Adipocyte (in vitro differentiated cells): ENCODE results near the gene SFMBT1.

ENCODE experiments used
- DNase-seq: peaks from one replicate; pipeline ENCODE4 v3.0.0-alpha.2; 2015; ENCODE audit warnings: low read depth
- H3K27me3 ChIP-seq: replicated peaks from 2 replicates; pipeline ENCODE4 v1.7.0; 2013; ENCODE audit warnings: mild to moderate bottlenecking, low read length, moderate library complexity; ENCODE audit not compliant: control insufficient read depth, insufficient read depth
- H3K36me3 ChIP-seq: 2 replicates; pipeline ENCODE4 v1.7.0; 2013; ENCODE audit warnings: low read length, mild to moderate bottlenecking, moderate library complexity; ENCODE audit not compliant: control insufficient read depth, insufficient read depth, severe bottlenecking
- H3K4me1 ChIP-seq: 2 replicates; pipeline ENCODE4 v1.7.0; 2013; ENCODE audit warnings: mild to moderate bottlenecking, low read length, moderate library complexity; ENCODE audit not compliant: control insufficient read depth, insufficient read depth
- H3K4me3 ChIP-seq: 2 replicates; pipeline ENCODE4 v1.7.0; 2013; ENCODE audit warnings: mild to moderate bottlenecking, low read length, moderate library complexity
- H3K9ac ChIP-seq: 2 replicates; pipeline ENCODE4 v1.7.0; 2013; ENCODE audit warnings: mild to moderate bottlenecking, low read length, moderate library complexity
- H3K9me3 ChIP-seq: 2 replicates; pipeline ENCODE4 v1.7.0; 2013; ENCODE audit warnings: mild to moderate bottlenecking, low read length, moderate library complexity; ENCODE audit not compliant: control insufficient read depth

Gene SFMBT1

DNA sequence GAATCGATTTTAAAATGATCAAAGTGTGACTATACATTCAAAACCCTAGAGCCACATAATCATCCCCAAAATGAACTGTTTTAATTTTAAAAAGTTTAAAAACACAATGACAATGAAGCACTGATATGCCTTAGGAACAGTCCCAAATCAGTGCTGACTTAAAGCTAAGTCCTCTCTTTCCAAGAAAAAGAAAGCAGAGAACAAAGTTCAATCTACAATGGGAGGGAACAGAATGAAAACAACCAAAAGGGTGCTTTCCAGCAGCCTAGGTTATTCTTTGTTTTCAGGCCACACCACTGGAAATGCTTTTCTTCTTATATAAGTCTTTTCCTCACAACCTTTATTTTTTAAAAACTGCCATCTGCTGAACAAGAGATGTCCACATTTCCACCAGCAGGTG is 141.3 kb downstream of the SFMBT1 start:
- Histone ChIP-seq H3K27me3 (no peaks in the 10 kb centered on the region), H3K9ac (no peak overlapping the region), H3K4me1 (no peaks in the 10 kb centered on the region), H3K9me3 (no peaks in the 10 kb centered on the region), H3K4me3 (no peak overlapping the region), H3K36me3 (no peaks in the 10 kb centered on the region)
- DNase-seq, result no peak

DNA sequence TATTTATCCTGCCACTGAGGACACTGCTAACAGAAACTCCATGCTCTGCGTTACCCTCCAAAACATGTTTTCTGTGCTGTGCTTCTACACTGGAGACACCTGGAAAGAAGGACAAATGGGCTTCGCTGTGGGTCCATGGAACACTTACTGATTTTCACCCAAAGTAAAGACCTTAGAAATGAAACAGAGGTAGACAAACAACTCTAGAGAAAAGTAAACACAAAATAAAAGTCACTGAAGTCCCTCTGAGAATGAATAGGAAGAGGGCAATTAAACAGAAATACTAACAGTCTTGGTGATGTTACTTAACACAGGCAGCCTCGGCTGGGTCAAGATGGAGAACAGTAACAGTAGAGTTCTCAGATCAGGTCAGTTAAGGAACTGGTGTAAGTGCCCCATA is 141.9 kb downstream of the SFMBT1 start:
- no peaks in the 10 kb centered on the region for H3K36me3 ChIP-seq
- H3K4me3 ChIP-seq, result no peak overlapping the region
- no peaks in the 10 kb centered on the region for H3K9me3 ChIP-seq

DNA sequence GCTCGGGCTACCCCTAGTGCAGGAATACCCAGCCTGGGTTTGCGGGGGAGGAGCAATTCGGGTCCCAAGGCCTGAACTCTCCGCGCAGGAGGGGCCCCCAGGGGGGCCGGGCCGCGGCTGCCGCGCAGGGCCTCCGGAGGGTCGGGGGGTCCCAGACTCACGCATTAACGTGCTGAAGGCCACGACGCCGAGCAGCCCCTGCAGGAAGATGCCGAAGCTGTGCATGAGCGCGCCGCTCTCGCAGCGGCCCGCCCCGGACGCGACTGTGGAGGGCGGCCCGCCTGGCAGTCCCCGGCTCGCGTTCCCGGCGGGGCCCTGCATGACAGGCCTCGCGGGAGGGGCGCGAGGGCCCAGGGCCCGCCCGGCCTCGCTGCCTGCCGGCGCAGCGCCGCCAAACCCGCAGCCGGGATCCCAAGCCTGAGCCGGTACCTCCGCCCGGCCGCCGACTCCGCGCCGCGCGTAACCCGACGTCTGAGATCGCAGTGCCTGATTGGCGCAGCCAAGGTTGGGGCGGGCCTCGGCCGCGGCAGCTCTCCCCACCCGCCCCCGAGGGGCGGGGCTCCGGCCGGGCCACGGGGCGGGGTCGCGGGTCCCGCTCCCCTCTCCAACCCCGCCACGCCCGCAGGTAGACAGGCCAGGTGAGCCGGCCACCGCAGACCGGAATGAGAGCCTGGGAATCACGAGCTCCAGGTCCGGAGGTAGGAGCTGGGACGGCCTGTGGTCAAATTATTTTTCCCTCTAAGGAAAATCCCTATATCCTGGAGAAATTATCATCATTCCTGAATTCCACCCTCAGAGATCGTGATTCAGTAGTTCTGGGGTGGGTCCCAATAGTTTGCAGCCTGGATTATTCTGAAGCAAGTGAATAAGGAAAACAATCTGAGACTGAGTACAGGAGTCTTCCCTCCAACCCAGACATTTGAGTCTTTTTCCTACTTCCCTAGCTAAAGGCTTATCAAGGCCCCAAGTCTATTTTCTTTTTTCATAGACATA is 148.4 kb downstream of the SFMBT1 start, which contains the start of gene STIMATE:
Gene STIMATE (minus strand): TSS at position 419 of the 993 bp plus-strand sequence. CDS start 98 bp downstream, at position 321.
- Histone ChIP-seq H3K36me3 (no peaks in the 10 kb centered on the region), H3K9ac (peak within 1 kb of the TSS; percentile 89), H3K9me3 (no peaks in the 10 kb centered on the region), H3K4me3 (peak within 1 kb of the TSS; percentile 90), H3K4me1 (peaks cover 32% of the 10 kb centered on the region), H3K27me3 (no peaks in the 10 kb centered on the region)
- DNase-seq, result peak; percentile 95

More for the DNA sequence above, 141.9 kb downstream of the SFMBT1 start:
- H3K4me1 ChIP-seq, result no peaks in the 10 kb centered on the region
- no peak for DNase-seq
- H3K9ac ChIP-seq, result no peak overlapping the region
- no peaks in the 10 kb centered on the region for H3K27me3 ChIP-seq

DNA sequence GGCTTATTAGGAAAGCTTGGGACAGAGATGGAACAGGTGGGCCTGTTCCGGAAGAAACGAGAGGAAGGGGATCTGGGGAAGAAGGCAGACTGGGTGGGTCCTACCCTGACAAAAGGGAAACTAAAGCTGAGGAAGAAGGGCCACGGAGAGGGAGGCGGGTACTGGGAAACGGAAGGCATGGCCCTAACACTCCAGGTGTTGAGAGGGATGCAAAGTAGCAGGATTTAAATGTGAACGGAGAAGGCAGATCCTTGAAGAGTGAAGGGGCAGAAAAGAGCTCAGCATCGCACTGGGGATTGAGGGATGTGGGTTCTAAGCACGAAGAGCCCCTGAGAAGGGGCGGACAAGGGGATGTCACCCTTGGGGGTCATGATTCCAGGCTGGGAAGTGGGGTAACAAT is 149.3 kb downstream of the SFMBT1 start:
- no peaks in the 10 kb centered on the region for H3K27me3 ChIP-seq

DNA sequence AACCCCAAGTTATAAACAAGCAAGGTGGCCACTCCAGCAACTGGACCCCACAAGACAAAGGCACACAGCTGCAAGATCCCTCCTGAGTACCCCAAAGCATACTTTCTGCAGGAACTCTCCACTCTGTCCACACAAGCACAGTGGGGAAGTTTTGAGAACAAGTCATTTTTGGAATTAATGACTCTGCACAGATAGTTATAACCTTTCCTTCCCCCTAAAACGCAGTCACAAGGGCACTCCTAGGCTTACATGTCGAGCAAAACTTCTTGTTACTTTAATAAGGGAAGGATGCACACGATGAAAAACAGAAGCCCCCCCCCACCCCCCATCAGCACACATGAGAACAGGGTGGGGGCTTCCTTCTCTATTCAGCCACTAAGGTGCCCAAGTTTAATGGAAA is 149.7 kb downstream of the SFMBT1 start:
- Histone ChIP-seq H3K9me3 (no peaks in the 10 kb centered on the region), H3K36me3 (no peaks in the 10 kb centered on the region), H3K27me3 (no peaks in the 10 kb centered on the region), H3K9ac (no peak overlapping the region), H3K4me1 (peaks cover 44% of the 10 kb centered on the region), H3K4me3 (peak overlapping the region; percentile 90)
- DNase-seq, result no peak

More for the DNA sequence above, 149.3 kb downstream of the SFMBT1 start:
- peak; percentile 30 for DNase-seq
- Histone ChIP-seq H3K36me3 (no peaks in the 10 kb centered on the region), H3K4me3 (peak overlapping the region; percentile 90), H3K9ac (peak overlapping the region; percentile 89), H3K9me3 (no peaks in the 10 kb centered on the region), H3K4me1 (peaks cover 40% of the 10 kb centered on the region)

DNA sequence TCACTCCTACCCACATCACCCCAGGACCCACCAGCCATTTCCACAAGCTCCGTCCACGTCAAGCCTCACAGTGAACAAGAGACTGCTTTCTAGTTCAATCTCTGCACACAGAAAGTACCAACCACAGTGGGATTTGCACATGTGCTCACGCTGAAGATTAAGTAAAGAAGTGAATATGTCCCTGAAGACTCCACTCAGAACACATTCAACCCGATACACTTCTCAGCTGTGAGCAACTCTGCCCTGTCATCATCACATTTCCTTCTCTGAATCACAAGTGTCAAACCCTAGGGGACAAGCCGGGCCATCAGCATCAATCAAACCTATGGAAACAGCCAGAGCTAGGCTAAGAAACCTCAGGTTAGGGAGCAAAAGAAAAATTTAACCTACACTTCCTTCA is 150.5 kb downstream of the SFMBT1 start:
- H3K9ac ChIP-seq, result no peak overlapping the region
- H3K4me3 ChIP-seq, result no peak overlapping the region
- no peaks in the 10 kb centered on the region for H3K36me3 ChIP-seq
- H3K27me3 ChIP-seq, result no peaks in the 10 kb centered on the region
- peaks cover 51% of the 10 kb centered on the region for H3K4me1 ChIP-seq
- no peak for DNase-seq
- no peaks in the 10 kb centered on the region for H3K9me3 ChIP-seq

DNA sequence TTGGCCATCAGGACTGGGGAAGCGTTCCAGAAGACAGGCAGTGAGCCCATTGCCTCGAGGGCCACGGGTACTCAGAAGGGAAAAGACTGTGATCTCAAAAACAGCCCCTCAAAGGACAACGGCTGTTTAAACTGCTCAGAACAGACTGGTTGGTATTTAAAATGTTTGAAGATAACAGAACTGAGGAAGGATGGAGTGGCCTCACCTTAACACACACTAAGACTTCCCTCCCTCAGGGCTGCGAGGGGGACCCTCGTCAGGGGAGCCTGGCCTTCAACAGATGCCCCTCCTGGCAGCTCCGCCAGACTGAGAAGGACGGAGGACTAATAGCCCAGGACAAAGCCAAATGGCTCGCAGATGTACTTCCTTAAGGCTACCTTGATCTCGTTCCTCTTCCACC is 151.1 kb downstream of the SFMBT1 start:
- Histone ChIP-seq H3K4me1 (peaks cover 51% of the 10 kb centered on the region), H3K27me3 (no peaks in the 10 kb centered on the region), H3K4me3 (no peak overlapping the region), H3K9ac (no peak overlapping the region), H3K9me3 (no peaks in the 10 kb centered on the region), H3K36me3 (no peaks in the 10 kb centered on the region)
- DNase-seq, result no peak

DNA sequence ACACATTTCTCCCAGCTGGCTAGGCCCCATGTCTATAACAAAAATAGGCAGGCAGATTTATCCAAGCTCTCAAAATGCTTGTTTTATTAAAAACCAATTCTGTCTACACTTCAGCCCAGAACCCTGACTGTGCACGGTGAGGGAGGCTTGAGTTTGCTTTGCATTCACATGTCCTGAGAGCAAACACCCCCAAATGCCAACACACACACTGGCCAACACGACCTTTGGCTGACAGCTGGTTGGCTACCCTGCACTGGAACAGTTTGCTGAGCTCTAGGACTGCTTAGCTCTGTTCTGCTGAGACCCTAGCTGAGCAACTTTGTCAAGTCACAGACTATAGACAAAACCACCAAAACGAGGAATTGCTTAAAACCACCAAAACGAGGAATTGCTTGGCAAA is 152.2 kb downstream of the SFMBT1 start:
- H3K4me1 ChIP-seq, result peaks cover 51% of the 10 kb centered on the region
- no peaks in the 10 kb centered on the region for H3K36me3 ChIP-seq
- H3K4me3 ChIP-seq, result no peak overlapping the region
- H3K27me3 ChIP-seq, result no peaks in the 10 kb centered on the region
- no peaks in the 10 kb centered on the region for H3K9me3 ChIP-seq
- no peak for DNase-seq
- peak overlapping the region; percentile 34 for H3K9ac ChIP-seq

DNA sequence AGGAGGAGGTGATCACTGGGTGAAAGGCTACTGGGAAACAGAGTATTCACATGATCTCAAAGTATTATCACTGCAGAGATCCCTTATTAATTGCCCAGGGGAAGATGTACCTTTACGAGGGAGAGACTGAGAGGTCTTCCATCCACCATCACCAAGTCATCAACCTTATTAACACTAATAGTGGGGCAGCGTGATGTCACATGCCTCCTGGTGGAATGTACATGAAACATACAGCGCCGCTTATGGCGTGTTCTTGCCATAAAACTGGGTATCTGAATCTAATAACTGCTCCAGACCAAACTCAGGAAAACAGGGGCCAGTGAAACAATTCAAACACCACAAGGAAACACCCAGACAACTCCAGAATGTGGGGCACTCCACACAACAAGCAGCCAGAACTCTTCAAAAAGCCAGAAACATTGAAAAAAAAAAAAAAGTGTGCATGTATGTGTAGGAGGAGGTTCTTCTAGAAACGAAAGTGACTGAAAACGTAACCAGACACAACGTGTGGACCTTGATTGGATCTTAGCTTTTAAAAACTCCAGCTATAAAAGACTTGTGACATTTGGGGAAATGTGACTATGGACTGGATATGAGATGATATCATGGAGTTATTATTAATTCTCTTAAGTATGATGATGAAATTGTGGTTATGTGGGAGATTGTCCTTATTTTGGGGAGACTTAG is 153.1 kb downstream of the SFMBT1 start:
- H3K4me3 ChIP-seq, result peak overlapping the region; percentile 58
- H3K27me3 ChIP-seq, result no peaks in the 10 kb centered on the region
- H3K9ac ChIP-seq, result peak overlapping the region; percentile 46
- peaks cover 51% of the 10 kb centered on the region for H3K4me1 ChIP-seq
- H3K9me3 ChIP-seq, result no peaks in the 10 kb centered on the region
- no peaks in the 10 kb centered on the region for H3K36me3 ChIP-seq
- DNase-seq, result no peak

DNA sequence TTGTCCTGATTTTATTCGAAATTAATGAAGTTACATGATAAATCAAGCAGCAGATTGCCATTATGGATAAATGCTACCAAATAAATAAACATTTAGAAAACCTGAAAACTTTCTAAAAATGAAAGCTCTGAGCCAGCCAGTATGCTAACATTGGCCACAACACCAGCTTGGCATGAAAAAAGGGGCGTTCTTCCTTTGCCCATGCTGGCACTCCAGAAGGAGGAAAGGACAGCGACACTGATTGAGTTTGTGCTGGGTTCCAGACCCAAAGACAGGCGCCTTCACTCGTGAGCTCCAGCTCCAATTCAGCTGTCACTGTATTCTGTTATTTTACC is 153.6 kb downstream of the SFMBT1 start:
- Histone ChIP-seq H3K9me3 (no peaks in the 10 kb centered on the region), H3K27me3 (no peaks in the 10 kb centered on the region), H3K9ac (peak overlapping the region; percentile 68), H3K4me1 (peaks cover 51% of the 10 kb centered on the region), H3K36me3 (no peaks in the 10 kb centered on the region), H3K4me3 (peak overlapping the region; percentile 58)
- DNase-seq, result no peak

DNA sequence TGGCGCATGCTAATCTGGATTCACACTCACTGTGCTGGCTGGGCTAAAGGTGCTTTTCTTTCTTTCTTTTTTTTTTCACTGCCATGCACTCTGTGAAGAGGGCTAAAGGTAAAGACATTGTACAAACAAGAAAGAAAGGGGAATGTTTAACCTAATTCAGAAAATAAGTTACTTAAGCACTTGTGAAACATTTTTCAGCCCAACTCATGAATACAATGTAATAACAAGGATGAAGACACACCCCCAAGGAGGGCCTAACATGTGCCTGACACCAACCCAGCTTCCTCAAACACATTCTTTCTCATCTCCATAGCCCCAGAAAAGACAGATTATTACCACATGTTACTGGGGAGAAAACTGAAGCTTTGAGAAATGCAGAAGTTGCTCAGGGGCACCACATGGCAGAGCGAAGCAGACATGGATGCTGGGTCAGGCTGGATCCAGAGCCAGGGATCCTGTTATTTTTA is 154.2 kb downstream of the SFMBT1 start:
- Histone ChIP-seq H3K27me3 (no peaks in the 10 kb centered on the region), H3K9me3 (no peaks in the 10 kb centered on the region), H3K36me3 (no peaks in the 10 kb centered on the region), H3K4me1 (peaks cover 51% of the 10 kb centered on the region), H3K9ac (peak overlapping the region; percentile 68), H3K4me3 (peak overlapping the region; percentile 19)
- peak; percentile 76 for DNase-seq
